H1 (cell line): ENCODE data around the gene SEZ6L. TPM values are rescaled to one million over a fixed set of nuclear protein-coding genes. Genes with fewer than 3 reads are reported as not detected.

Source experiments
- BRCA1 ChIP-seq: IDR thresholded peaks from 2 replicates; pipeline ENCODE4 v1.6.1; 2012; ENCODE audit warnings: low read depth, low read length, improper control_type of control experiment
- EP300 ChIP-seq, 2 experiments: IDR thresholded peaks; 1 replicate in 1 of 2; 2 replicates in 1 of 2; pipeline ENCODE4 v1.6.1; 2011 to 2012; ENCODE audit warnings: low read depth in 2 of 2, low read length in 2 of 2, mild to moderate bottlenecking in 2 of 2, borderline replicate concordance in 1 of 2, inconsistent platforms in 1 of 2, moderate library complexity in 1 of 2
- GABPA ChIP-seq: IDR thresholded peaks from 2 replicates; pipeline ENCODE4 v1.6.1; 2011; ENCODE audit warnings: mild to moderate bottlenecking, low read length, moderate library complexity, borderline replicate concordance; ENCODE audit not compliant: insufficient read depth
- HDAC6 ChIP-seq: IDR thresholded peaks from one replicate; pipeline ENCODE4 v1.7.1; 2012; ENCODE audit warnings: low read depth, mild to moderate bottlenecking, inconsistent platforms, low read length, moderate library complexity
- RFX5 ChIP-seq: IDR thresholded peaks from 2 replicates; pipeline ENCODE4 v1.6.1; 2011; ENCODE audit warnings: low read depth, low read length, improper control_type of control experiment, borderline replicate concordance
- SUZ12 ChIP-seq: fragments of 200-600 bp; sonication (generic); IDR thresholded peaks from 2 replicates; pipeline ENCODE4 v1.6.1; 2012; ENCODE audit warnings: mild to moderate bottlenecking, inconsistent platforms, low read length, moderate library complexity, mixed read lengths
- polyA plus RNA-seq, 7 experiments: library from polyadenylated mRNA; depleted of rRNA in 3 of 7; stranded (reverse) in 5 of 7; unstranded in 2 of 7; fragments of >200 nt in 5 of 7; fragments of 200-250 nt in 2 of 7; gene quantifications; 1 replicate in 5 of 7; 2 replicates in 1 of 7; 4 replicates in 1 of 7; pipeline versions ENCODE4 v1.2.1 to v1.2.3, GENCODE V29; 2011 to 2013; ENCODE audit warnings: missing spikeins in 2 of 7, mixed read lengths in 2 of 7
- total RNA-seq: library from RNA; stranded (reverse); fragmentation: NEBNext Ultra II Directional; extraction: Animal tissue kit (Norgen Biotek cat#: 25700); gene quantifications from 2 replicates; pipeline ENCODE4 v1.2.1, GENCODE V29; 2021
- TF ChIP-seq, protein P1 (sequence below): fragments of 300-600 bp; sonication (generic); IDR thresholded peaks from 2 replicates; pipeline ENCODE4 v1.7.1; 2012; ENCODE audit warnings: low read length, moderate library complexity, mild to moderate bottlenecking, inconsistent platforms; ENCODE audit not compliant: insufficient replicate concordance

The SEZ6L gene
- total and polyA plus RNA-seq, 2 of the 8 experiments (the other 6 are each of a cell fraction or from before 2014, with no cell fraction given), result 0.06 to 0.33 TPM

DNA sequence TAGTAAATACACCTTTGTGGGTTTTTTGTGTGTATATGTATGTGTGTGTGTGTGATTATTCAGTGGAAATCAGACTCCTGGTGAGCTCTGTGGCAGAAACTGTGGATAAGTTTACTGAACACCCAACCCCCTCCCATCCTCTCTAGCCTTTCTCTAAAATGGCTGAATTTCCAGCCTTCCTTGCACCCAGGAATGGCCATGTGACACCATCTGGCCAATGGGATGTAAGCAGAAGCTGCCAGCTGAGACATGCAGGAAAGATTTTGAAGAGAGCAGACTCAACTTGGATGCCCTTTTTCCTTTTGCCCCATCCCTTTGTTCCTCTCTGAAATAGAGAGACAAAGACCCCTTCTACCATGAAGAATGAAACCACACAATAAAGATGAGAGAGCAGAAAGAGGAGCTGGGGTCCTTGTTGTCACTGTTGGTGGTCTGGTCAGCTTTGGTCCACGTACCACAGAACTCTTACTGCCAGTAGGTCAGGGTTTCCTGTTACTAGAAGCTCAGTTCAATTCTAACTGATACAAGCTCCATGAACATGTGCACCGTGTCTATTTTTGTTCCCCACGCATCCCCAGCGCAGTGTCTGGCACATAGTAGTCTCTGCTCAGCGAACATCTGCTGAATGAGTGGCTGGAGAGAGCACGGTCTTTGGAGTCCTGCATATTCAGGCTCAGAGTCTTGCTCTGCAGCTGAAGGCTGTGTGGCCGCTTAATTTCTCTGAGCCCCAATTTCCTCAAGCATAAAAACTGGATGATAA is 57.5 kb downstream of the SEZ6L start (continued):
- TF ChIP-seq SUZ12, result no peak
- no peak for TF ChIP-seq EP300 (IDR thresholded peaks at IDR 0.05; ENCODE audit: borderline replicate concordance in 1 of 2, low read depth in 2 of 2, low read length in 2 of 2)
- no peak for TF ChIP-seq HDAC6
- no peak for TF ChIP-seq RFX5
- TF ChIP-seq, protein P1, sequence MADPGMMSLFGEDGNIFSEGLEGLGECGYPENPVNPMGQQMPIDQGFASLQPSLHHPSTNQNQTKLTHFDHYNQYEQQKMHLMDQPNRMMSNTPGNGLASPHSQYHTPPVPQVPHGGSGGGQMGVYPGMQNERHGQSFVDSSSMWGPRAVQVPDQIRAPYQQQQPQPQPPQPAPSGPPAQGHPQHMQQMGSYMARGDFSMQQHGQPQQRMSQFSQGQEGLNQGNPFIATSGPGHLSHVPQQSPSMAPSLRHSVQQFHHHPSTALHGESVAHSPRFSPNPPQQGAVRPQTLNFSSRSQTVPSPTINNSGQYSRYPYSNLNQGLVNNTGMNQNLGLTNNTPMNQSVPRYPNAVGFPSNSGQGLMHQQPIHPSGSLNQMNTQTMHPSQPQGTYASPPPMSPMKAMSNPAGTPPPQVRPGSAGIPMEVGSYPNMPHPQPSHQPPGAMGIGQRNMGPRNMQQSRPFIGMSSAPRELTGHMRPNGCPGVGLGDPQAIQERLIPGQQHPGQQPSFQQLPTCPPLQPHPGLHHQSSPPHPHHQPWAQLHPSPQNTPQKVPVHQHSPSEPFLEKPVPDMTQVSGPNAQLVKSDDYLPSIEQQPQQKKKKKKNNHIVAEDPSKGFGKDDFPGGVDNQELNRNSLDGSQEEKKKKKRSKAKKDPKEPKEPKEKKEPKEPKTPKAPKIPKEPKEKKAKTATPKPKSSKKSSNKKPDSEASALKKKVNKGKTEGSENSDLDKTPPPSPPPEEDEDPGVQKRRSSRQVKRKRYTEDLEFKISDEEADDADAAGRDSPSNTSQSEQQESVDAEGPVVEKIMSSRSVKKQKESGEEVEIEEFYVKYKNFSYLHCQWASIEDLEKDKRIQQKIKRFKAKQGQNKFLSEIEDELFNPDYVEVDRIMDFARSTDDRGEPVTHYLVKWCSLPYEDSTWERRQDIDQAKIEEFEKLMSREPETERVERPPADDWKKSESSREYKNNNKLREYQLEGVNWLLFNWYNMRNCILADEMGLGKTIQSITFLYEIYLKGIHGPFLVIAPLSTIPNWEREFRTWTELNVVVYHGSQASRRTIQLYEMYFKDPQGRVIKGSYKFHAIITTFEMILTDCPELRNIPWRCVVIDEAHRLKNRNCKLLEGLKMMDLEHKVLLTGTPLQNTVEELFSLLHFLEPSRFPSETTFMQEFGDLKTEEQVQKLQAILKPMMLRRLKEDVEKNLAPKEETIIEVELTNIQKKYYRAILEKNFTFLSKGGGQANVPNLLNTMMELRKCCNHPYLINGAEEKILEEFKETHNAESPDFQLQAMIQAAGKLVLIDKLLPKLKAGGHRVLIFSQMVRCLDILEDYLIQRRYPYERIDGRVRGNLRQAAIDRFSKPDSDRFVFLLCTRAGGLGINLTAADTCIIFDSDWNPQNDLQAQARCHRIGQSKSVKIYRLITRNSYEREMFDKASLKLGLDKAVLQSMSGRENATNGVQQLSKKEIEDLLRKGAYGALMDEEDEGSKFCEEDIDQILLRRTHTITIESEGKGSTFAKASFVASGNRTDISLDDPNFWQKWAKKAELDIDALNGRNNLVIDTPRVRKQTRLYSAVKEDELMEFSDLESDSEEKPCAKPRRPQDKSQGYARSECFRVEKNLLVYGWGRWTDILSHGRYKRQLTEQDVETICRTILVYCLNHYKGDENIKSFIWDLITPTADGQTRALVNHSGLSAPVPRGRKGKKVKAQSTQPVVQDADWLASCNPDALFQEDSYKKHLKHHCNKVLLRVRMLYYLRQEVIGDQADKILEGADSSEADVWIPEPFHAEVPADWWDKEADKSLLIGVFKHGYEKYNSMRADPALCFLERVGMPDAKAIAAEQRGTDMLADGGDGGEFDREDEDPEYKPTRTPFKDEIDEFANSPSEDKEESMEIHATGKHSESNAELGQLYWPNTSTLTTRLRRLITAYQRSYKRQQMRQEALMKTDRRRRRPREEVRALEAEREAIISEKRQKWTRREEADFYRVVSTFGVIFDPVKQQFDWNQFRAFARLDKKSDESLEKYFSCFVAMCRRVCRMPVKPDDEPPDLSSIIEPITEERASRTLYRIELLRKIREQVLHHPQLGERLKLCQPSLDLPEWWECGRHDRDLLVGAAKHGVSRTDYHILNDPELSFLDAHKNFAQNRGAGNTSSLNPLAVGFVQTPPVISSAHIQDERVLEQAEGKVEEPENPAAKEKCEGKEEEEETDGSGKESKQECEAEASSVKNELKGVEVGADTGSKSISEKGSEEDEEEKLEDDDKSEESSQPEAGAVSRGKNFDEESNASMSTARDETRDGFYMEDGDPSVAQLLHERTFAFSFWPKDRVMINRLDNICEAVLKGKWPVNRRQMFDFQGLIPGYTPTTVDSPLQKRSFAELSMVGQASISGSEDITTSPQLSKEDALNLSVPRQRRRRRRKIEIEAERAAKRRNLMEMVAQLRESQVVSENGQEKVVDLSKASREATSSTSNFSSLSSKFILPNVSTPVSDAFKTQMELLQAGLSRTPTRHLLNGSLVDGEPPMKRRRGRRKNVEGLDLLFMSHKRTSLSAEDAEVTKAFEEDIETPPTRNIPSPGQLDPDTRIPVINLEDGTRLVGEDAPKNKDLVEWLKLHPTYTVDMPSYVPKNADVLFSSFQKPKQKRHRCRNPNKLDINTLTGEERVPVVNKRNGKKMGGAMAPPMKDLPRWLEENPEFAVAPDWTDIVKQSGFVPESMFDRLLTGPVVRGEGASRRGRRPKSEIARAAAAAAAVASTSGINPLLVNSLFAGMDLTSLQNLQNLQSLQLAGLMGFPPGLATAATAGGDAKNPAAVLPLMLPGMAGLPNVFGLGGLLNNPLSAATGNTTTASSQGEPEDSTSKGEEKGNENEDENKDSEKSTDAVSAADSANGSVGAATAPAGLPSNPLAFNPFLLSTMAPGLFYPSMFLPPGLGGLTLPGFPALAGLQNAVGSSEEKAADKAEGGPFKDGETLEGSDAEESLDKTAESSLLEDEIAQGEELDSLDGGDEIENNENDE, result no peak
- no peak for TF ChIP-seq GABPA
- no peak for TF ChIP-seq BRCA1
